ENCODE measurements around the gene SBK2. TPM values are rescaled to one million over a fixed set of nuclear protein-coding genes. Genes with fewer than 3 reads are reported as not detected.
"Not testable (repeated sequence)": the region's sequence is repeated elsewhere in the genome, so short reads cannot be mapped to it uniquely, and the experiment has no call there.

Gene SBK2
- total RNA-seq, 6 experiments from 2014 or later: not detected

DNA sequence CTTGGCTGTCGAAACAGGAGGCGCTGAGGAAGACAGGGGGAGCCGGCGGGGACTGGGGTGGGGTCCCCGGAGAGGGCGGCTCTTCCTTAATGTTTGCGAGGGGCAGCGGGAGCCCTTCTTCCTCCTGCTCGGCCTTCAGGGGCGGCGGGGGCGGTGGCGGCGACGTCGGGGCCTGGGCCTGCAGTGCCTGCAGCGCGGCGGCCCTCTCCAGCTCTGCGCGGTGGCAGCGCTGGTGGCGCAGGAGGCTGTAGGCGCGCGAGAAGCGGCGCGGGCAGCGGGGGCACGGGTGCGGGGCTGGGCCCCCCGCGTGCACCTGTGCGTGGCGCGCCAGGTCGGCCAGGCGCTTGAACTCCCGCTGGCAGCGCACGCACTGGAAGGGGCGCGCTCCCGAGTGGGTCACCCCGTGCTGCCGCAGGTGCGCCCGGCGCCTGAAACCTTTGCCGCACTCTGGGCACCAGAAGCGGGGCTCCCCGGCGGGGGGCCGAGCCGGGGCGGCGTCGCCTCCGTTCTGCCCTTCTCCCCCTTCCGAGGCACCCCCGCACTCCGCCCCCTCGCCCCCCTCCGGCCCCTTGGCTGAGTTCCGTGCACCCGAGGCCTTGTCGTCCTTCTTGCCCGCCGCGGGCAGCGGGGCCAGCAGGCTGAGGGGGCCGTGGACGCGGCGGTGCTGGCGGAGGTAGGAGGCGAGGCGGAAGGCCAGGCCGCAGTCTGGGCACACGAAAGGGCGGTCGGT lies 41.3 kb upstream of the SBK2 start:
- peaks cover 14% of the 10 kb centered on the region for H3K4me1 Mint-ChIP-seq (ENCODE audit: low read depth)
- H3K4me3 Mint-ChIP-seq: no peak overlapping the region
- no peaks in the 10 kb centered on the region for H3K9me3 Mint-ChIP-seq
- DNase-seq: no peak
- H3K36me3 Mint-ChIP-seq (ENCODE audit: low read depth): peaks cover 22% of the 10 kb centered on the region
- H3K27ac Mint-ChIP-seq: no peak overlapping the region
- H3K27me3 Mint-ChIP-seq (ENCODE audit: insufficient read depth): peaks cover 4% of the 10 kb centered on the region
- TF ChIP-seq, protein P1, sequence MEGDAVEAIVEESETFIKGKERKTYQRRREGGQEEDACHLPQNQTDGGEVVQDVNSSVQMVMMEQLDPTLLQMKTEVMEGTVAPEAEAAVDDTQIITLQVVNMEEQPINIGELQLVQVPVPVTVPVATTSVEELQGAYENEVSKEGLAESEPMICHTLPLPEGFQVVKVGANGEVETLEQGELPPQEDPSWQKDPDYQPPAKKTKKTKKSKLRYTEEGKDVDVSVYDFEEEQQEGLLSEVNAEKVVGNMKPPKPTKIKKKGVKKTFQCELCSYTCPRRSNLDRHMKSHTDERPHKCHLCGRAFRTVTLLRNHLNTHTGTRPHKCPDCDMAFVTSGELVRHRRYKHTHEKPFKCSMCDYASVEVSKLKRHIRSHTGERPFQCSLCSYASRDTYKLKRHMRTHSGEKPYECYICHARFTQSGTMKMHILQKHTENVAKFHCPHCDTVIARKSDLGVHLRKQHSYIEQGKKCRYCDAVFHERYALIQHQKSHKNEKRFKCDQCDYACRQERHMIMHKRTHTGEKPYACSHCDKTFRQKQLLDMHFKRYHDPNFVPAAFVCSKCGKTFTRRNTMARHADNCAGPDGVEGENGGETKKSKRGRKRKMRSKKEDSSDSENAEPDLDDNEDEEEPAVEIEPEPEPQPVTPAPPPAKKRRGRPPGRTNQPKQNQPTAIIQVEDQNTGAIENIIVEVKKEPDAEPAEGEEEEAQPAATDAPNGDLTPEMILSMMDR (IDR thresholded peaks at IDR 0.05): no peak

DNA sequence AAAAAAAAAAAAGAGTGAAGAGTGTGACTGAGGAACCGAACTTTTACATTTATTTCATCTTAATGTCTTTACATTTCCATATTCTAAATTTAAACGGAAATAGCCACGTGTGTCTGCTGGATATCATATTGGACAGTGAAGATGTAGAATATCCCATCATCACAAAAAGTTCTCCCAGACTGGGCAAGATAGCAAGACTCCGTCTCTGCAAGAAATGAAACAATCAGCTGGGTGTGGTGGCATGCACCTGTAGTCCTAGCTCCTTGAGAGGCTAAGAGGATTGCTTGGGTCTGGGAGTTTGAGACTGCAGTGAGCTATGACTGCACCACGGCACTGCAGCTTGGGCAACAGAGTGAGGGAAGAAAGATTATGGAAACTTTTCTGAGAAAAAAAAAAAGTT lies 39.8 kb upstream of the SBK2 start:
- H3K27me3 Mint-ChIP-seq (ENCODE audit: insufficient read depth): peaks cover 4% of the 10 kb centered on the region
- H3K4me3 Mint-ChIP-seq: no peak overlapping the region
- no peak for DNase-seq

DNA sequence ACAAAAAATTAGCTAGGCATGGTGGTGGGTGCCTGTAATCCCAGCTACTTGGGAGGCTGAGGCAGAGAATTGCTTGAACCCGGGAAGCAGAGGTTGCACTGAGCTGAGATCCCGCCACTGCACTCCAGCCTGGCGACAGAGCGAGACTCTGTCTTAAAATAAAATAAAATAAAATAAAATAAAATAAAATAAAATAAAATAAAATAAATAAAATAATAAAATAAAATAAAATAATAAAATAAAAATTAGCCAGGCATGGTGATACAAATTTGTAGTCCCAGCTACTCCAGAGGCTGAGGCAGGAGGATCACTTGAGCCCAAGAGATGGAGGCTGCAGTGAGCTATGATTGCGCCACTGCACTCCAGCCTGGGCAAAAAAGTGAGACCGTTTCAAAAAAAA lies 37.0 kb upstream of the SBK2 start:
- H3K4me3 Mint-ChIP-seq: not testable (repeated sequence)

More for the DNA sequence above, 39.8 kb upstream of the SBK2 start:
- H3K4me1 Mint-ChIP-seq (ENCODE audit: low read depth): peaks cover 9% of the 10 kb centered on the region
- H3K9me3 Mint-ChIP-seq: no peaks in the 10 kb centered on the region
- peaks cover 22% of the 10 kb centered on the region for H3K36me3 Mint-ChIP-seq (ENCODE audit: low read depth)
- H3K27ac Mint-ChIP-seq: no peak overlapping the region
- TF ChIP-seq, protein P1 (IDR thresholded peaks at IDR 0.05): no peak

DNA sequence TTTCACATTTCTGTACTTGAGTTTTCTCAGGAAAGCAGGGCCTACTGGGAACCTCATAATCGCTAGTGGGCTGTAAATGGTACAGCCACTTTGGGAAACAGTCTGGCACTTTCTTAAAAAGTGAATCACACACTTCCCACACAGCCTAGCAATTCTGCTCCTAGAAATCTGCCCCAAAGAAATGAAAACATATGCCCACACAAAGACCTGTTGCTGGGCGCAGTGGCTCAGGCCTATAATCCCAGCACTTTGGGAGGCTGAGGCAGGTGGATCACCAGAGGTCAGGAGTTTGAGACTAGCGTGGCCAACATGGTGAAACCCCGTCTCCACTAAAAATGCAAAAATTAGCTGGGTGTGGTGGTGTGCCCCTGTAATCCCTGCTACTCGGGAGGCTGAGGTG lies 32.5 kb upstream of the SBK2 start:
- H3K4me3 Mint-ChIP-seq; H3K9me3 Mint-ChIP-seq; H3K27me3 Mint-ChIP-seq (ENCODE audit: insufficient read depth); DNase-seq; H3K36me3 Mint-ChIP-seq (ENCODE audit: low read depth); H3K27ac Mint-ChIP-seq; H3K4me1 Mint-ChIP-seq (ENCODE audit: low read depth): not testable (repeated sequence)

More for the DNA sequence above, 37.0 kb upstream of the SBK2 start:
- peaks cover 16% of the 10 kb centered on the region; the same call in 1 of the 2 replicates for H3K36me3 Mint-ChIP-seq (ENCODE audit: low read depth)
- not testable (repeated sequence) for DNase-seq; H3K27me3 Mint-ChIP-seq (ENCODE audit: insufficient read depth); H3K4me1 Mint-ChIP-seq (ENCODE audit: low read depth); H3K27ac Mint-ChIP-seq; H3K9me3 Mint-ChIP-seq

DNA sequence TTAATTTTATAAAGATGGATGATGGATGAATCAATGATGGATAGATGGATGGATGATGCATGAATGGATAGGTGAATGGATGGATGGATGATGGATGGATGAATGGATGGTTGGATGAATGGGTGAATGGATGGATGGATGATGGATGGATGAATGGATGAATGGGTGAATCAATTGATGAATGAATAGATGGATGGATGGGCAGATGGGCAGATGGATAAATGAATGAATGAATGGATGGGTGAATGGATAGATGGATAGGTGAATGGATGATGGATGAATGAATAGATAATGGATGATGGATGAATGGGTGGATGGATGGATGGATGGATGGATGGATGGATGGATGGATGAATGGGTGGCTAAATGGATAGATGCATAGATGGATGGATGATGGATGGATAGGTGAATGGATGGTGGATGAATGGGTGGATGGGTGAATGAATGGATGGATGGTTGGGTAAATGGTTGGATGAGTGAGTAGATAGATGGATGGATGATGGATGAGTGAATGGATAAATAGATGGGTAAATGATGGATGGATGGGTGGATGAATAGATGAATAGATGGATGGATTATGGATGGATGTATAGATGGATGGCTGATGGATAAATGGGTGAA lies 30.9 kb upstream of the SBK2 start:
- H3K27ac Mint-ChIP-seq: no peak overlapping the region
- DNase-seq: no peak
- H3K4me3 Mint-ChIP-seq: no peak overlapping the region
- H3K4me1 Mint-ChIP-seq (ENCODE audit: low read depth): no peaks in the 10 kb centered on the region
- H3K9me3 Mint-ChIP-seq: no peaks in the 10 kb centered on the region
- TF ChIP-seq, protein P1 (IDR thresholded peaks at IDR 0.05): no peak
- H3K27me3 Mint-ChIP-seq (ENCODE audit: insufficient read depth): peaks cover 11% of the 10 kb centered on the region
- no peaks in the 10 kb centered on the region for H3K36me3 Mint-ChIP-seq (ENCODE audit: low read depth)

DNA sequence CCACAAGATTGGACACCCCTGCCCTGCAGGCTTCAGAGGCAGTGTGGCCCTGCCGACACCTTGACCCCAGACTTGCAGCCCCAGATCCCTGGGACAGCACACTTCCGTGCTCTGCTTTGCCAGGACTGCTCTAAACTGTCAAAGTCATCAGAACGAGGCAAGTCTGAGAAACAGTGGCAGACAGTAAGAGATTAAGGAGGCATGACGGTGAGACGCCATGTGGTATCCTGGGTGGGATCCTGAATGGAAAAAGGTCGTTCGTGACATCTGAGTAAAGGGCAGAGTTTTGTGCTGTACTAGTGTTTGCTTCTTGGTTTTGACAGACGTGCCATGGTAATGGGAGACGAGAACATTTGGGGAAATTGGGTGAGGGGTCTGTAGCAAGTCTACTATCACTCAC lies 29.9 kb upstream of the SBK2 start:
- no peaks in the 10 kb centered on the region for H3K4me1 Mint-ChIP-seq (ENCODE audit: low read depth)
- H3K27ac Mint-ChIP-seq: no peak overlapping the region
- H3K9me3 Mint-ChIP-seq: no peaks in the 10 kb centered on the region
- DNase-seq: no peak
- no peak overlapping the region for H3K4me3 Mint-ChIP-seq
- TF ChIP-seq, protein P1 (IDR thresholded peaks at IDR 0.05): no peak
- peaks cover 11% of the 10 kb centered on the region for H3K27me3 Mint-ChIP-seq (ENCODE audit: insufficient read depth)
- no peaks in the 10 kb centered on the region for H3K36me3 Mint-ChIP-seq (ENCODE audit: low read depth)
